Middle frontal gyrus (tissue), 1 donor: Measurements from ENCODE around the gene VAX1.
"Not testable (repeated sequence)": the region's sequence is repeated elsewhere in the genome, so short reads cannot be mapped to it uniquely, and the experiment has no call there.

Source experiments
- DNase-seq: peaks from one replicate; pipeline ENCODE4 v3.0.0-alpha.2; 2015; ENCODE audit warnings: low spot score; ENCODE audit errors: extremely low spot score

Gene VAX1

GRCh38 chr10:117137911-117138642, at the start of gene VAX1:
Gene VAX1, minus strand, starts transcription at chr10:117138270. Its CDS starts 214 bp downstream, at chr10:117138056.
- DNase-seq, result no peak

- DNase-seq, result no peak
These were observed 49.0 kb upstream of the VAX1 start for GRCh38 chr10:117186832-117187615.

- not testable (repeated sequence) for DNase-seq
These were observed 47.7 kb upstream of the VAX1 start for GRCh38 chr10:117185817-117186216.

GRCh38 chr10:117184821-117185220, 46.8 kb upstream of the VAX1 start:
- no peak for DNase-seq

- DNase-seq, result no peak
These were observed 46.2 kb upstream of the VAX1 start for GRCh38 chr10:117184296-117184695.

GRCh38 chr10:117178190-117178589, 40.1 kb upstream of the VAX1 start:
- no peak for DNase-seq

GRCh38 chr10:117175901-117176534, 37.9 kb upstream of the VAX1 start:
- DNase-seq, result peak; percentile 72

GRCh38 chr10:117175215-117175900, 37.3 kb upstream of the VAX1 start:
- DNase-seq, result no peak

- DNase-seq, result peak; percentile 79
These were observed 36.6 kb upstream of the VAX1 start for GRCh38 chr10:117174439-117175214.

GRCh38 chr10:117170244-117170643, 32.2 kb upstream of the VAX1 start:
- DNase-seq, result no peak

GRCh38 chr10:117169480-117169879, 31.4 kb upstream of the VAX1 start:
- no peak for DNase-seq

GRCh38 chr10:117168729-117169128, 30.7 kb upstream of the VAX1 start:
- no peak for DNase-seq

- no peak for DNase-seq
These were observed 30.0 kb upstream of the VAX1 start for GRCh38 chr10:117167789-117168674.

- DNase-seq, result no peak
These were observed 29.3 kb upstream of the VAX1 start for GRCh38 chr10:117167346-117167788.

GRCh38 chr10:117166418-117167345, 28.6 kb upstream of the VAX1 start:
- DNase-seq, result no peak

- no peak for DNase-seq
These were observed 27.7 kb upstream of the VAX1 start for GRCh38 chr10:117165538-117166417.
